SK-N-SH (cell line): ENCODE measurements around the gene CLEC6A. TPM values are rescaled to one million over a fixed set of nuclear protein-coding genes. Genes with fewer than 3 reads are reported as not detected.

Experiments
- CTCF ChIA-PET: fragments of 300-600, 350-600 bp; formaldehyde crosslinking; extraction: SDS; loops from one replicate; lab custom pipeline; 2021; lab: Yijun Ruan, JAX
- POLR2A ChIA-PET: fragments of 350-600 bp; sonication (Branson Sonifier 250); formaldehyde crosslinking; extraction: SDS; loops from one replicate; lab custom pipeline; 2020; ENCODE audit warnings: antibody characterized with exemption, inconsistent platforms; lab: Yijun Ruan, JAX
- DNase-seq: peaks from one replicate; pipeline ENCODE4 v3.0.0; 2012
- H2AFZ ChIP-seq: fragments of 200-600 bp; sonication (generic); 2 replicates; pipeline ENCODE4 v1.8.1; 2016; ENCODE audit warnings: antibody characterized with exemption, mild to moderate bottlenecking, low read depth
- H3F3A ChIP-seq: fragments of 200-600 bp; sonication (generic); replicated peaks from 2 replicates; pipeline ENCODE3; 2016; ENCODE audit warnings: antibody characterized with exemption, mild to moderate bottlenecking; ENCODE audit not compliant: insufficient read depth
- H3K27ac ChIP-seq, 2 experiments: fragments of 200-500 bp in 1 of 2; fragments of 200-600 bp in 1 of 2; sonication (Bioruptor generic) in 1 of 2; sonication (generic), shearing (Covaris generic) in 1 of 2; 2 replicates each; pipeline versions ENCODE4 v1.5.1 to v1.6.1; 2014 to 2016; ENCODE audit warnings: low read depth in 2 of 2, inconsistent platforms in 1 of 2, low read length in 1 of 2, mild to moderate bottlenecking in 1 of 2, mixed read lengths in 1 of 2
- H3K27me3 ChIP-seq: fragments of 200-600 bp; sonication (generic), shearing (Covaris generic); 2 replicates; pipeline ENCODE4 v1.6.1; 2016; ENCODE audit warnings: mixed run types; ENCODE audit not compliant: insufficient read depth
- H3K36me3 ChIP-seq, 2 experiments: fragments of 200-500 bp in 1 of 2; fragments of 200-600 bp in 1 of 2; sonication (Bioruptor generic) in 1 of 2; sonication (generic) in 1 of 2; replicated peaks in 1 of 2; 2 replicates each; pipeline versions ENCODE3 to v1.5.1; 2014 to 2016; ENCODE audit warnings: low read length in 1 of 2, mild to moderate bottlenecking in 1 of 2; ENCODE audit not compliant: insufficient read depth in 2 of 2, control insufficient read depth in 1 of 2
- H3K4me1 ChIP-seq, 2 experiments: fragments of 200-500 bp in 1 of 2; fragments of 200-600 bp in 1 of 2; sonication (Bioruptor generic) in 1 of 2; sonication (generic), shearing (Covaris generic) in 1 of 2; 2 replicates each; pipeline versions ENCODE4 v1.5.1 to v1.6.1; 2014 to 2016; ENCODE audit warnings: low read depth in 1 of 2, low read length in 1 of 2, mixed run types in 1 of 2; ENCODE audit not compliant: insufficient read depth in 2 of 2, control insufficient read depth in 1 of 2
- H3K4me2 ChIP-seq: fragments of 200-600 bp; sonication (generic), shearing (Covaris generic); 2 replicates; pipeline ENCODE4 v1.6.1; 2017; ENCODE audit warnings: mixed run types
- H3K4me3 ChIP-seq, 2 experiments: fragments of 200-500 bp in 1 of 2; fragments of 200-600 bp in 1 of 2; sonication (Bioruptor generic) in 1 of 2; sonication (generic), shearing (Covaris generic) in 1 of 2; 2 replicates each; pipeline versions ENCODE4 v1.5.1 to v1.8.1; 2014 to 2016; ENCODE audit warnings: low read depth in 2 of 2, inconsistent platforms in 1 of 2, low read length in 1 of 2, mild to moderate bottlenecking in 1 of 2, mixed read lengths in 1 of 2, moderate library complexity in 1 of 2
- H3K79me2 ChIP-seq: fragments of 200-600 bp; sonication (generic); 2 replicates; pipeline ENCODE4 v1.8.1; 2017; ENCODE audit warnings: mild to moderate bottlenecking; ENCODE audit not compliant: insufficient read depth
- H3K9ac ChIP-seq: fragments of 200-600 bp; sonication (generic); 2 replicates; pipeline ENCODE4 v1.6.1; 2017; ENCODE audit warnings: mixed run types
- H3K9me2 ChIP-seq: fragments of 200-600 bp; sonication (generic); 2 replicates; pipeline ENCODE4 v1.6.1; 2017; ENCODE audit warnings: mixed run types
- H3K9me3 ChIP-seq: fragments of 200-600 bp; sonication (generic); 2 replicates; pipeline ENCODE4 v1.6.1; 2017; ENCODE audit warnings: mixed run types, mild to moderate bottlenecking, moderate library complexity
- H4K20me1 ChIP-seq: fragments of 200-600 bp; sonication (generic); 2 replicates; pipeline ENCODE4 v1.6.1; 2017; ENCODE audit warnings: mild to moderate bottlenecking, mixed run types; ENCODE audit not compliant: insufficient read depth
- CHD2 ChIP-seq: fragments of 150-350 bp; IDR thresholded peaks from 2 replicates; pipeline ENCODE4 v1.6.1; 2018; ENCODE audit warnings: low read length; ENCODE audit not compliant: partially characterized antibody
- EZH2phosphoT487 ChIP-seq: fragments of 200-600 bp; sonication (generic); IDR thresholded peaks from 2 replicates; pipeline ENCODE4 v1.6.1; 2017; ENCODE audit warnings: low read depth, mixed run types, mild to moderate bottlenecking, antibody characterized with exemption, moderate library complexity, borderline replicate concordance
- FOXJ3 ChIP-seq: sonication (generic); formaldehyde crosslinking; IDR thresholded peaks from 2 replicates; pipeline ENCODE4 v1.5.1; 2020; ENCODE audit warnings: mild to moderate bottlenecking, missing genetic modification reagents
- FOXM1 ChIP-seq: IDR thresholded peaks from 2 replicates; pipeline ENCODE4 v1.4.0; 2012; ENCODE audit warnings: low read depth, mild to moderate bottlenecking
- GATA2 ChIP-seq: sonication (generic); formaldehyde crosslinking; IDR thresholded peaks from 2 replicates; pipeline ENCODE4 v1.5.0; 2020; ENCODE audit warnings: mild to moderate bottlenecking, missing genetic modification reagents
- JUND ChIP-seq: IDR thresholded peaks from 2 replicates; pipeline ENCODE4 v1.4.0; 2012
- MEF2A ChIP-seq: IDR thresholded peaks from 2 replicates; pipeline ENCODE4 v1.4.0; 2012; ENCODE audit warnings: low read depth, borderline replicate concordance
- MXI1 ChIP-seq: IDR thresholded peaks from 2 replicates; pipeline ENCODE4 v1.6.1; 2012; ENCODE audit warnings: mild to moderate bottlenecking, low read depth, low read length, improper control_type of control experiment
- NFIC ChIP-seq: IDR thresholded peaks from 2 replicates; pipeline ENCODE4 v1.4.0; 2012; ENCODE audit warnings: borderline replicate concordance
- POLR2AphosphoS5 ChIP-seq: IDR thresholded peaks from 2 replicates; pipeline ENCODE4 v1.6.1; 2012; ENCODE audit warnings: low read depth, low read length
- RCOR1 ChIP-seq: fragments of 150-350 bp; IDR thresholded peaks from 2 replicates; pipeline ENCODE4 v1.6.1; 2017; ENCODE audit warnings: antibody characterized with exemption, low read length
- RFX5 ChIP-seq: IDR thresholded peaks from 2 replicates; pipeline ENCODE4 v1.6.1; 2012; ENCODE audit warnings: mild to moderate bottlenecking, improper control_type of control experiment, low read length
- SMC3 ChIP-seq: IDR thresholded peaks from 2 replicates; pipeline ENCODE4 v1.6.1; 2012; ENCODE audit warnings: low read depth, low read length, improper control_type of control experiment
- TEAD4 ChIP-seq: IDR thresholded peaks from 2 replicates; pipeline ENCODE4 v1.4.0; 2012; ENCODE audit warnings: mild to moderate bottlenecking, borderline replicate concordance; ENCODE audit not compliant: insufficient read depth
- WGBS: methylation state at CpG from one replicate; pipeline ENCODE4 v1.1.6; 2017; ENCODE audit warnings: low lambda C conversion rate; 5-methylcytosine and 5-hydroxymethylcytosine counted together
- polyA plus RNA-seq, 3 experiments: library from polyadenylated mRNA; depleted of rRNA; stranded (reverse); fragments of >200 nt; gene quantifications; 2 replicates each; pipeline ENCODE4 v1.2.3, GENCODE V29; 2012
- TF ChIP-seq, protein P1 (sequence below): fragments of 150-350 bp; IDR thresholded peaks from 2 replicates; pipeline ENCODE4 v1.6.1; 2016; ENCODE audit warnings: mild to moderate bottlenecking, low read depth, low read length
- TF ChIP-seq, protein P2 (sequence below): IDR thresholded peaks from 2 replicates; pipeline ENCODE4 v1.6.1; 2012; ENCODE audit warnings: mild to moderate bottlenecking, low read depth, low read length, moderate library complexity
- TF ChIP-seq, protein P3 (sequence below): IDR thresholded peaks from 2 replicates; pipeline ENCODE4 v1.4.0; 2012; ENCODE audit warnings: low read depth, borderline replicate concordance
- TF ChIP-seq, protein P4 (sequence below): IDR thresholded peaks from 2 replicates; pipeline ENCODE4 v1.4.0; 2012; ENCODE audit warnings: low read depth, borderline replicate concordance
- TF ChIP-seq, protein P5 (sequence below): IDR thresholded peaks from 2 replicates; pipeline ENCODE4 v1.4.0; 2012; ENCODE audit warnings: low read depth

The CLEC6A gene
- polyA plus RNA-seq, 1 of the 3 experiments (the other 2 are of a cell fraction), result not detected

DNA sequence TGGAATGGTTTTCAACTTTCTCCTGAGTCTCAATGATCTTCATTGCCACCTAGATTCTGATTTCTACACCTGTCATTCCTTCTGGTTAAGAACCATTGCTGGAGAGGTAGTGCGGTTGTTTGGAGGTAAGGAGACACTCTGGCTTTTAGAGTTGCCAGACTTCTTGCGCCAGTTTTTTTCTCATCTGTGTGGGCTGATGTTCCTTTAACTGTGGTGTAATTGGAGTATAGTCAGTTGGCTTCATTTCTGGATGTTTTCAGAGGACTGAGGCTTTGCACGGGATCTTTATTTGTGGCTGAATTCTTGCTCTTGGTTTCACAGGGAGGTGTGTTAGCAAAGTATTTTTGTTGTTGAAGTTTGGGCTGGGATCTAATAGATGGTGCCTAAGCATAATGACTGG, 51.8 kb downstream of the CLEC6A start:
- Histone ChIP-seq H3K9me2 (no peaks in the 10 kb centered on the region), H3K4me3 (no peak overlapping the region), H3K4me2 (no peak overlapping the region), H2AFZ (no peak overlapping the region)
- CTCF ChIA-PET, result no interaction called here
- no peak for DNase-seq
- TF ChIP-seq, protein P1, sequence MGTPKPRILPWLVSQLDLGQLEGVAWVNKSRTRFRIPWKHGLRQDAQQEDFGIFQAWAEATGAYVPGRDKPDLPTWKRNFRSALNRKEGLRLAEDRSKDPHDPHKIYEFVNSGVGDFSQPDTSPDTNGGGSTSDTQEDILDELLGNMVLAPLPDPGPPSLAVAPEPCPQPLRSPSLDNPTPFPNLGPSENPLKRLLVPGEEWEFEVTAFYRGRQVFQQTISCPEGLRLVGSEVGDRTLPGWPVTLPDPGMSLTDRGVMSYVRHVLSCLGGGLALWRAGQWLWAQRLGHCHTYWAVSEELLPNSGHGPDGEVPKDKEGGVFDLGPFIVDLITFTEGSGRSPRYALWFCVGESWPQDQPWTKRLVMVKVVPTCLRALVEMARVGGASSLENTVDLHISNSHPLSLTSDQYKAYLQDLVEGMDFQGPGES, result no peak
- TF ChIP-seq NFIC, result no peak
- no peak for TF ChIP-seq FOXJ3 (CRISPR knock-in tag)
- no peak for TF ChIP-seq TEAD4
- TF ChIP-seq, all 33 proteins: peak for 0
- H3K27me3 ChIP-seq, result peaks cover 7% of the 10 kb centered on the region; the same call in 1 of the 2 replicates
- H3K79me2 ChIP-seq, result no peaks in the 10 kb centered on the region
- H3K36me3 ChIP-seq, result no peaks in the 10 kb centered on the region
- no peaks in the 10 kb centered on the region for H3K4me1 ChIP-seq
- no peaks in the 10 kb centered on the region for H3F3A ChIP-seq
- WGBS, result 11% methylated on average over 3 of the region's 3 CpGs
- H4K20me1 ChIP-seq, result no peaks in the 10 kb centered on the region
- H3K9ac ChIP-seq, result no peak overlapping the region
- POLR2A ChIA-PET, result no interaction called here
- no peaks in the 10 kb centered on the region for H3K9me3 ChIP-seq
- H3K27ac ChIP-seq, result no peak overlapping the region

DNA sequence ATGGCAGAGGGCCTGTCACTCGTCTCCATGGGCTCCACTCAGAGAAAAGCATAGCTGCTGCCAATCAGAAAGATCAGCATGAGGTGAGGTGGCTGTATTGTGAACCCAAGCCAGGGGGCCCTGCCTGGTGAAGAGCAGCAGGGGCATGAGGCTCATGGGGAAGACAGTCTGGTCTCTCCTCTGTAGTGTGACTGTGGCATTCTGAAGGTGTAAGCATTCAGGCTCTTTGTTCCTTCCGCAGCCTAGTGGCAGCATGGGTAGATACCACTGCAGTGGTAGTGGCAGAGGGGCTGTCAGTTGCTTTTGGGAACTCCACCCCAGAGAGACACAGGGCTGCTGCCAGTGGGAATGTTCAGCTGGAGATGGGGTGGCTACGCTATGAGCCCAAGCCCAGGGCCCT, 52.5 kb downstream of the CLEC6A start:
- no peak for DNase-seq
- Histone ChIP-seq H2AFZ (no peak overlapping the region), H3K4me2 (no peak overlapping the region), H3K79me2 (no peaks in the 10 kb centered on the region), H3K9ac (no peak overlapping the region), H3K27ac (no peak overlapping the region), H3K27me3 (peaks cover 7% of the 10 kb centered on the region; the same call in 1 of the 2 replicates), H3K4me1 (no peaks in the 10 kb centered on the region), H3K9me3 (no peaks in the 10 kb centered on the region), H4K20me1 (no peaks in the 10 kb centered on the region), H3K9me2 (no peaks in the 10 kb centered on the region), H3K36me3 (no peaks in the 10 kb centered on the region), H3K4me3 (no peak overlapping the region), H3F3A (no peaks in the 10 kb centered on the region)
- 7% methylated on average over 2 of the region's 3 CpGs for WGBS
- ChIA-PET CTCF (no interaction called here), POLR2A (no interaction called here)
- TF ChIP-seq, protein P2, sequence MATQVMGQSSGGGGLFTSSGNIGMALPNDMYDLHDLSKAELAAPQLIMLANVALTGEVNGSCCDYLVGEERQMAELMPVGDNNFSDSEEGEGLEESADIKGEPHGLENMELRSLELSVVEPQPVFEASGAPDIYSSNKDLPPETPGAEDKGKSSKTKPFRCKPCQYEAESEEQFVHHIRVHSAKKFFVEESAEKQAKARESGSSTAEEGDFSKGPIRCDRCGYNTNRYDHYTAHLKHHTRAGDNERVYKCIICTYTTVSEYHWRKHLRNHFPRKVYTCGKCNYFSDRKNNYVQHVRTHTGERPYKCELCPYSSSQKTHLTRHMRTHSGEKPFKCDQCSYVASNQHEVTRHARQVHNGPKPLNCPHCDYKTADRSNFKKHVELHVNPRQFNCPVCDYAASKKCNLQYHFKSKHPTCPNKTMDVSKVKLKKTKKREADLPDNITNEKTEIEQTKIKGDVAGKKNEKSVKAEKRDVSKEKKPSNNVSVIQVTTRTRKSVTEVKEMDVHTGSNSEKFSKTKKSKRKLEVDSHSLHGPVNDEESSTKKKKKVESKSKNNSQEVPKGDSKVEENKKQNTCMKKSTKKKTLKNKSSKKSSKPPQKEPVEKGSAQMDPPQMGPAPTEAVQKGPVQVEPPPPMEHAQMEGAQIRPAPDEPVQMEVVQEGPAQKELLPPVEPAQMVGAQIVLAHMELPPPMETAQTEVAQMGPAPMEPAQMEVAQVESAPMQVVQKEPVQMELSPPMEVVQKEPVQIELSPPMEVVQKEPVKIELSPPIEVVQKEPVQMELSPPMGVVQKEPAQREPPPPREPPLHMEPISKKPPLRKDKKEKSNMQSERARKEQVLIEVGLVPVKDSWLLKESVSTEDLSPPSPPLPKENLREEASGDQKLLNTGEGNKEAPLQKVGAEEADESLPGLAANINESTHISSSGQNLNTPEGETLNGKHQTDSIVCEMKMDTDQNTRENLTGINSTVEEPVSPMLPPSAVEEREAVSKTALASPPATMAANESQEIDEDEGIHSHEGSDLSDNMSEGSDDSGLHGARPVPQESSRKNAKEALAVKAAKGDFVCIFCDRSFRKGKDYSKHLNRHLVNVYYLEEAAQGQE, result no peak
- TF ChIP-seq CHD2 (no peak), FOXM1 (no peak), EZH2phosphoT487 (no peak), MXI1 (no peak), RFX5 (no peak), GATA2 (CRISPR knock-in tag) (no peak), FOXJ3 (CRISPR knock-in tag) (no peak), SMC3 (no peak), JUND (no peak), MEF2A (no peak), POLR2AphosphoS5 (no peak), RCOR1 (no peak), TEAD4 (no peak)
- TF ChIP-seq, protein P3, sequence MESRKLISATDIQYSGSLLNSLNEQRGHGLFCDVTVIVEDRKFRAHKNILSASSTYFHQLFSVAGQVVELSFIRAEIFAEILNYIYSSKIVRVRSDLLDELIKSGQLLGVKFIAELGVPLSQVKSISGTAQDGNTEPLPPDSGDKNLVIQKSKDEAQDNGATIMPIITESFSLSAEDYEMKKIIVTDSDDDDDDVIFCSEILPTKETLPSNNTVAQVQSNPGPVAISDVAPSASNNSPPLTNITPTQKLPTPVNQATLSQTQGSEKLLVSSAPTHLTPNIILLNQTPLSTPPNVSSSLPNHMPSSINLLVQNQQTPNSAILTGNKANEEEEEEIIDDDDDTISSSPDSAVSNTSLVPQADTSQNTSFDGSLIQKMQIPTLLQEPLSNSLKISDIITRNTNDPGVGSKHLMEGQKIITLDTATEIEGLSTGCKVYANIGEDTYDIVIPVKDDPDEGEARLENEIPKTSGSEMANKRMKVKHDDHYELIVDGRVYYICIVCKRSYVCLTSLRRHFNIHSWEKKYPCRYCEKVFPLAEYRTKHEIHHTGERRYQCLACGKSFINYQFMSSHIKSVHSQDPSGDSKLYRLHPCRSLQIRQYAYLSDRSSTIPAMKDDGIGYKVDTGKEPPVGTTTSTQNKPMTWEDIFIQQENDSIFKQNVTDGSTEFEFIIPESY, result no peak
- TF ChIP-seq, protein P4, sequence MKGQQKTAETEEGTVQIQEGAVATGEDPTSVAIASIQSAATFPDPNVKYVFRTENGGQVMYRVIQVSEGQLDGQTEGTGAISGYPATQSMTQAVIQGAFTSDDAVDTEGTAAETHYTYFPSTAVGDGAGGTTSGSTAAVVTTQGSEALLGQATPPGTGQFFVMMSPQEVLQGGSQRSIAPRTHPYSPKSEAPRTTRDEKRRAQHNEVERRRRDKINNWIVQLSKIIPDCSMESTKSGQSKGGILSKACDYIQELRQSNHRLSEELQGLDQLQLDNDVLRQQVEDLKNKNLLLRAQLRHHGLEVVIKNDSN, result no peak
- TF ChIP-seq, protein P5, sequence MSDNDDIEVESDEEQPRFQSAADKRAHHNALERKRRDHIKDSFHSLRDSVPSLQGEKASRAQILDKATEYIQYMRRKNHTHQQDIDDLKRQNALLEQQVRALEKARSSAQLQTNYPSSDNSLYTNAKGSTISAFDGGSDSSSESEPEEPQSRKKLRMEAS, result no peak
